Lower leg skin (tissue), 4 donors: Measurements from ENCODE around the gene IL1RAPL1. TPM values are rescaled to one million over a fixed set of nuclear protein-coding genes. Genes with fewer than 3 reads are reported as not detected.

Experiments used
- DNase-seq, 2 donors: peaks; one replicate each; pipeline ENCODE4 v3.0.0-alpha.2; 2019; ENCODE audit warnings: low spot score in 2 of 2
- H3K4me3 ChIP-seq: fragments of 200-600 bp; sonication (generic); 2 replicates; pipeline ENCODE4 v1.5.1; 2017; ENCODE audit warnings: mild to moderate bottlenecking, low read depth; ENCODE audit not compliant: poor library complexity, severe bottlenecking
- POLR2A ChIP-seq, 2 donors: fragments of 450-650 bp; IDR thresholded peaks; one replicate each; pipeline ENCODE4 v1.6.1; 2016 to 2017; ENCODE audit warnings: antibody characterized with exemption in 2 of 2, mild to moderate bottlenecking in 1 of 2, moderate library complexity in 1 of 2
- WGBS, 2 donors: methylation state at CpG; one replicate each; pipeline ENCODE4 v1.1.5; 2018; 5-methylcytosine and 5-hydroxymethylcytosine counted together
- intact Hi-C: fragments of 100-400 bp; cut with DNase I; formaldehyde crosslinking; loops from one replicate; pipeline ENCODE4 v1.15.0; 2023; ENCODE audit warnings: low total_unique reads
- total RNA-seq, 4 donors: library from RNA; depleted of rRNA; stranded (reverse); fragments of >200 nt; gene quantifications; one replicate each; pipeline ENCODE4 v1.1.0, GENCODE V29; 2016
- TF ChIP-seq, protein P1 (sequence below), 3 donors: fragments of 450-650 bp; IDR thresholded peaks; one replicate each; pipeline ENCODE4 v1.5.1; 2016; ENCODE audit warnings: antibody characterized with exemption in 3 of 3, mild to moderate bottlenecking in 3 of 3, moderate library complexity in 2 of 3

The IL1RAPL1 gene
- total RNA-seq, 4 donors from 2014 or later = 0.07 to 1.8 (median 0.10) TPM; not detected in 1

- no peak for DNase-seq
- 77 to 89% methylated on average over 21 to 23 of the region's 23 CpGs for WGBS, 2 donors
- TF ChIP-seq POLR2A (IDR thresholded peaks at IDR 0.05) = no peak
- TF ChIP-seq, protein P1, sequence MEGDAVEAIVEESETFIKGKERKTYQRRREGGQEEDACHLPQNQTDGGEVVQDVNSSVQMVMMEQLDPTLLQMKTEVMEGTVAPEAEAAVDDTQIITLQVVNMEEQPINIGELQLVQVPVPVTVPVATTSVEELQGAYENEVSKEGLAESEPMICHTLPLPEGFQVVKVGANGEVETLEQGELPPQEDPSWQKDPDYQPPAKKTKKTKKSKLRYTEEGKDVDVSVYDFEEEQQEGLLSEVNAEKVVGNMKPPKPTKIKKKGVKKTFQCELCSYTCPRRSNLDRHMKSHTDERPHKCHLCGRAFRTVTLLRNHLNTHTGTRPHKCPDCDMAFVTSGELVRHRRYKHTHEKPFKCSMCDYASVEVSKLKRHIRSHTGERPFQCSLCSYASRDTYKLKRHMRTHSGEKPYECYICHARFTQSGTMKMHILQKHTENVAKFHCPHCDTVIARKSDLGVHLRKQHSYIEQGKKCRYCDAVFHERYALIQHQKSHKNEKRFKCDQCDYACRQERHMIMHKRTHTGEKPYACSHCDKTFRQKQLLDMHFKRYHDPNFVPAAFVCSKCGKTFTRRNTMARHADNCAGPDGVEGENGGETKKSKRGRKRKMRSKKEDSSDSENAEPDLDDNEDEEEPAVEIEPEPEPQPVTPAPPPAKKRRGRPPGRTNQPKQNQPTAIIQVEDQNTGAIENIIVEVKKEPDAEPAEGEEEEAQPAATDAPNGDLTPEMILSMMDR (IDR thresholded peaks at IDR 0.05) = no peak
- H3K4me3 ChIP-seq = no peak overlapping the region
- intact Hi-C loops = no loop called here
These were observed 72.0 kb downstream of the IL1RAPL1 start for GRCh38 chrX:28659269-28659668.

DNA sequence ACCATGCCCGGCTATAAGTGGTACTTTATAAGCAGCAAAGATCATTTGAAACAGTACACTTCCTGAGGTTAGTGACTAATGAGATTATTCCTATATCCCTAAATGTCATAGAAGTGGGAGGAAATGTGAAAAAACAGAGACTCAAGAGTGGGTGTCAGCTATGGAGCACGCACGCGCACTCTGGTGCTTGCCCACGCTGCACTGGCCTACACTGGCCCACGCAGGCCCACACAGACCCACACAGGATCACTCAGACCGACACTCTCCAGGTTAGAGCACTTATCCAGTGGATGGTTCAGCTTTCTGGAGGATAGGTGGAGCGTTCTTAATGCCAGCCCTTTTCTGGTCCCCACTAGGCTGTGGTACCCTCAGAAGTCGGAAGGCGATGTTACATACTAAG, 78.5 kb downstream of the IL1RAPL1 start:
- TF ChIP-seq, protein P1 (IDR thresholded peaks at IDR 0.05) = no peak
- no peak for TF ChIP-seq POLR2A (IDR thresholded peaks at IDR 0.05)
- no peak for DNase-seq
- H3K4me3 ChIP-seq = no peak overlapping the region
- WGBS, 2 donors = 77 to 97% methylated on average over 10 of the region's 10 CpGs
- intact Hi-C loops = no loop called here

- 87 to 96% methylated on average over 13 of the region's 13 CpGs for WGBS, 2 donors
- intact Hi-C loops = no loop called here
- no peak for DNase-seq
- H3K4me3 ChIP-seq = no peak overlapping the region
- TF ChIP-seq, protein P1 (IDR thresholded peaks at IDR 0.05) = no peak
- no peak for TF ChIP-seq POLR2A (IDR thresholded peaks at IDR 0.05)
These were observed 81.1 kb downstream of the IL1RAPL1 start for GRCh38 chrX:28668303-28668702.

DNA sequence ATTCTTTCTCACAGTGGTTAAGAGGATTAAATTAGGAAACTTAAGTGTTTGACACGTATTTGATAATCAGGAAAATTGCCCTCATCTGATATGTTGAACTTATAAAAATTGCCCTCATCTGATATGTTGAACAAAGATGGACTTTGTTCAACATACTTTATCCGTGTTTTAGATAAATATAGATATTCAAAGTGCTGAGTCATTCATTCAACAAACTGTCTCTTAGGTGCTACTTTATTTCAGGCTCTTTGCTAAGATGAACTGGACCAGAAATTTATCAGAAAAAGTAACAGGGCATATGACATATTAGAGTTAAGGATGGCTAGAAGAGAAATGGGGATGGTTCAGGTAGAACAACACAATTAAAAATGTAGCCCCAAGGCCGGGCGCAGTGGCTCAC, 81.7 kb downstream of the IL1RAPL1 start:
- WGBS, 2 donors = 71 to 79% methylated on average over 4 of the region's 4 CpGs
- no peak for DNase-seq
- intact Hi-C loops = no loop called here
- no peak overlapping the region for H3K4me3 ChIP-seq
- TF ChIP-seq POLR2A (IDR thresholded peaks at IDR 0.05) = no peak
- TF ChIP-seq, protein P1 (IDR thresholded peaks at IDR 0.05) = no peak

DNA sequence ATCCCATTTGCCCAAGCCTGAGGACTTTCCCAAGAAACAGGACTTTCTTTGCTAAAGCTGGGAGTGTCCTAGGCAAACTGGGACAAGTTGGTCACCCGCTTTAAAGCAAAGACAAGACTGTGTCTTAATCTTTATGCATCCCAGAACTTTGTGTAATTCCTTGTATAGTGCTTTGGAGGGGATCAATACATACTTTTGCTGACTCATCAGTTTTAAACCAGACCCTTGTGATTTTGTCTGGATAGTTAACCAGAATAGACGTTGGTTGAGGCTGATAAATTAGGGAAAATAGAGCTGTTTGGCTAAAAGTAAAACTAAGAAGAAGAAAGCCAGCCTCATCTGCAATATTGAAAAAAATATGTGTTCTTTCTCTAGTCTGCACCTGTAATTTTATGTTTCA, 82.8 kb downstream of the IL1RAPL1 start:
- WGBS, 2 donors = 59 to 71% methylated on average over 2 of the region's 2 CpGs
- intact Hi-C loops = loop anchor here (5.0 kb wide), 1 partner anchor 768 kb away; no protein-coding TSS in a partner anchor
- H3K4me3 ChIP-seq = no peak overlapping the region
- DNase-seq = no peak
- TF ChIP-seq POLR2A (IDR thresholded peaks at IDR 0.05) = no peak
- TF ChIP-seq, protein P1 (IDR thresholded peaks at IDR 0.05) = no peak

- DNase-seq = no peak
- 0 to 4% methylated on average over 1 of the region's 1 CpG for WGBS, 2 donors
- no peak overlapping the region for H3K4me3 ChIP-seq
- intact Hi-C loops = no loop called here
- TF ChIP-seq, protein P1 (IDR thresholded peaks at IDR 0.05) = no peak
- no peak for TF ChIP-seq POLR2A (IDR thresholded peaks at IDR 0.05)
These were observed 87.9 kb downstream of the IL1RAPL1 start for GRCh38 chrX:28675173-28675572.
